HG02678 (cell line): ENCODE results near the gene MRPL23.

ENCODE experiments used
- ATAC-seq: cut with Tn5 transposase; IDR thresholded peaks from one replicate; pipeline ENCODE4 v1.9.1; 2021; ENCODE audit warnings: mild to moderate bottlenecking, moderate library complexity; ENCODE audit not compliant: unreplicated experiment

The MRPL23 gene

DNA sequence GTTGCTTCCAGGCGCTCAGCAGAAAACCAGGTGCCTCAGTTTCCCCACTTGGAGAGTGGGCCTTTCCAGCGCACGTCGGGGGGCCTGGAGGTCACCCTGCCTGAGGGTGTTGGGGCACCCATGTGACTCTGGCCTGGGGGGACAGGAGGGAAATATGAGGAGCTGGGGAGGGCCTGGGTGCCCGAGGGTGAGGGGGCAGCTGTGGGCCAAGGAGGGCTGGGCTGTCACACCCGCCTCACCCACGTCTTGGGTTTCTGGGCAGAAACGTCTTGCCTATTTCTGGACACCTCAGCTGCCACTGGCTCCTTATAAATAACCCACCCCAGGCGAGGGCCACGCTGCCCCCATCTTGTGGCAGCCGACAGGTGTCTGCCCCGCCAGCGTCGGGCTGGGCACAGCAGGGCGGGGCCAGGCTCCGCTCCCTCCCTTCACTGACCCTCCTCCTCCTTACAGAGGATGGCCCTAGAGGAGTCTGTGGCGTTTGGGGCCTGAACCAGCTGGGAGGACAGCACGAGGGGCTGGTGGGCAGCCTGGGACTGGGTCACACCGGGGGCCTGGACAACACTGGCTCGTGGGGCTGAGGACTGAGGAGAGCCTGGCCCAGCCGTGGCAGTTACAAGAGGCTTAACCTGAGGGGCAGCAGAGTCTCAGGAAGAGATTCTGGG lies 26.1 kb upstream of the MRPL23 start:
- ATAC-seq, result no peak

DNA sequence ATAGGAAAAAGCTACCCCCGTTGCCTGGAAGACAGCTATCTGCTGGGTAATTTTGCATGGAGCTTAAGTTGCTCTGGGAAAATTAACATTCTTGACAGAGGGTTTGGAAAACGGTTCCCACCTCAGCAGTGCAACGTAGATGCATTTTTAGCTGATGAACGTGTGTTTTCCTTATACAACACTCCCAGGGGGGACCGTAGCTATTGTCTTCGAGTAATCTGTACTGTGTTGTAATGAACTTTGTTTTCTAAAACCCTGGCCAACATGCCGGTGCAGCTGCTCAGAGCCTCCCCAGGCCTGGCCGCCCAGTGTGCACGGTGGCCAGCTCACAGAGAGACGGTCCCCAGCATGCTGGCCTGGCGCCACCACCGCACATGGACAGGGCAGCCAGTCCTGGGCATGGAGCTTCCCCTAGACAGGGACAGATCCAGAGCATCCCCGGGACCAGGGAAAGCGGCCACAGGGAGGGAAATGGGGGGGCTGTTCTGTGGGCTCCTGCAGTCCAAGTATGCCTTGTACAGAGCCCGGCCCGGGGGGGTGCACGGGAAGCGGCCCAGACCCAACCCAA lies 25.5 kb upstream of the MRPL23 start:
- no peak for ATAC-seq

DNA sequence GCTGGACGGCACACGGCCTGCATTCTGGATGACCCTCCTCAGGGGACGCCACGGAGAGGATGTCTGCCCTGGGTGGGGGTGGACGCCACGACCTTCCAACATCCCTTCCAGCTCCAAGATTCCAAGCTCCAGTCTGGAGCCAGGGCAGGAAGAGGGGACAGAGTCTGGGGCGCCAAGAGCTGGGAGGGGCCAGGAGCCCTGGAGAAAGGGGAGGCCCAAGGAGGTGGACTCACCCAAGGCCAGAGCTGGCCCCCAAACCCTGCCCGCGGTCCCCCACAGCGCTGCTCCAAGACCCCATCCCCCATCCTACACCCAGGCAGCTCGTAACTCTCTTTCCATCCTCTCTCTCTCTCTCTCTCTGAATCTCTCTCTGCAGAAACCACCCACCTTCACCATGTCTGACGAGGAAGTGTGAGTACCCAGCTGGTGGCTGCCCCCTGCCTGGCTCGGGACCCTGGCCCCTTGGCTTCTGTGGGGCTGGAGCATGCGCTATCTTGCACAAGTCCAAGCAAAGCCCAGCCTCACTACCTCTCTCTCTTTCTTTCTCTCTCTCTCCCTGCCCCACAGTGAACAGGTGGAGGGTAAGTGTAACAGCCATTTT lies 24.6 kb upstream of the MRPL23 start:
- no peak for ATAC-seq

DNA sequence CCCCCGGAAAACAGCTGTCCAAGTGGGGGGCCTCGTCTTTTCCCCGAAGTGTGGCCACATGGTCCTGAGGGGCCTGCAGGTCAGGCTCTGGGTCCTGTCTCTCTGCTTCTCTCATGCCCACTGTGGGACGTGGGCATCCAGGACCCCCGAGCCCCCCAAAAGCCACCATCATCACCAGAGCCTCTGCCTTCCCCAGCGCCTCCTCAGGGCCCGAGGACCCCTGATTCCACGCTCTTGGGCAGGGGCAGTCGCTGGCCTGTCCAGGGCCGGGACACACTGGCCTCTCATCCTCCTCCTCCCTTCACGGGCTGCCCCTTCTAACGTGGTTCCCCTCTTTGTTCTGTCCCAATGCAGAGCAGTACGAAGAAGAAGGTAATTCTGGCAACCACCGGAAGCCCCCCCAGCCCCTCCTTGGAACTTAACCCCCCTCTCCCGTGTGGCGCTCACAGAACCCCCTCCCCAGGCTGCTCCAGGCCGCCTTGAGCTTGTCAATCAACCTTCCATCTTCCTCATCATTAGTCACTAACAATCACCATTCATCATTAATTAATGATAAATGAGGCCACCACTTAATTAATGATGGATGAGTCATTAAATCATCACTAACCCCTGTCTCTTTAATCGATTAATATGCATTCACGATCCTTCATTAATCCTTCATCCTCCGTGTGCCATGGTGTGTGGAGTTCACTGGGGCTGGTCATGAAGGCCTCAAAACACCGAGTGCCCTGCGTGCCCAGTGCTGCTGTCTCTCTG lies 23.8 kb upstream of the MRPL23 start:
- no peak for ATAC-seq

DNA sequence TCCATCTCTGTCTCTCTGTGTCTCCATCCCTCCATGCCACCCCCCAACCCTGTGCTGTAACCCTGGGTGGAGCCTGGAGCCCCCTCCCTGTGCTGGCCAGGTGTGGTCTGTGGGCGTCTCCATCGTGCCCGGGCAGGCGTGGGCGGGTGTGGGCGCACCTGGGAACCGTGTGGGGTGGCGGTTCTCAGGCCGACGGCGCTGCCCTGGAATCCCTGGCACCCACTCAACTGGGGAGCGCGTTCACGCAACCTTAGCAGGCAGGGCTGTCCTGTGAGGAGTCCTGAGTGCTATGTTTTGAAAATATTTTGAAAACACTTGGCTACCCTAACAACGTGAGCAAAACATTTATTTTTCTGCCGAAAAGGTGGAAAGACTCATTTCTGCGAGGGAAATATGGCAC lies 23.0 kb upstream of the MRPL23 start:
- no peak for ATAC-seq

DNA sequence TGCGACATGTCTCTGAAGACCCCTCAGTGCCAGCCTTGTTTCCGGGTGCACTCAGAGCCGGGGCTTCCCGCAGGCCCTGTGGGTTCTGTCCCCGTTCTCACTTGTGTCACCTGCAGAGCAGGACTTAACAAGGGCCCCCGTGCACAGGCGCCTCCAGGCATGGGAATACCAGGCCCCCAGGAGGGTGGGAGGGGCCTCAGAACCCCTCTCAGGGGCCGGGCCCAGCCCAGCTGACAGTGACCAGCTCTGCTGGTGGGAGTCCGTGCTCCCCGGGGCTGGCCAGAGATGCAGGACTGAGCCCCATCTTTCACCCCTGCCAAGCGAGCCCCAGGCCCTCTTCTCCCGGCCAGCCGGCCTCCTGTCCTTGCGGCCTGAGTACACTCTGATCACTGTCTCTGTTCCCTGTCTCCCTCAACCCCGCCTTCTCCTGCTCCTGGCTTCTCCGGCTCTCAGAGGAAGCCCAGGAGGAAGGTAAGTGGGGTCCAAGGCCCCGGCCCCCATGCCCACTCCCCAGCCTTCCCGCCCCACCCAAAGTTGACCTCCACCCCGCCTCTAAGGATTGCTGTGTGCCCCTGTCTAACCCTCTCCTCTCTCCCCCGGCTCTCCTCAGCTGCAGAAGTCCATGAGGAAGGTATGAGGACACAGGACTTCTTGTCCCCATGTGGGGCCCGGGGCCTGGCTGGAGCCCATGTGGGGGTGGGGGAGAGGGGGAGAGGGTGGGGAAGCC lies 22.3 kb upstream of the MRPL23 start:
- ATAC-seq, result no peak

DNA sequence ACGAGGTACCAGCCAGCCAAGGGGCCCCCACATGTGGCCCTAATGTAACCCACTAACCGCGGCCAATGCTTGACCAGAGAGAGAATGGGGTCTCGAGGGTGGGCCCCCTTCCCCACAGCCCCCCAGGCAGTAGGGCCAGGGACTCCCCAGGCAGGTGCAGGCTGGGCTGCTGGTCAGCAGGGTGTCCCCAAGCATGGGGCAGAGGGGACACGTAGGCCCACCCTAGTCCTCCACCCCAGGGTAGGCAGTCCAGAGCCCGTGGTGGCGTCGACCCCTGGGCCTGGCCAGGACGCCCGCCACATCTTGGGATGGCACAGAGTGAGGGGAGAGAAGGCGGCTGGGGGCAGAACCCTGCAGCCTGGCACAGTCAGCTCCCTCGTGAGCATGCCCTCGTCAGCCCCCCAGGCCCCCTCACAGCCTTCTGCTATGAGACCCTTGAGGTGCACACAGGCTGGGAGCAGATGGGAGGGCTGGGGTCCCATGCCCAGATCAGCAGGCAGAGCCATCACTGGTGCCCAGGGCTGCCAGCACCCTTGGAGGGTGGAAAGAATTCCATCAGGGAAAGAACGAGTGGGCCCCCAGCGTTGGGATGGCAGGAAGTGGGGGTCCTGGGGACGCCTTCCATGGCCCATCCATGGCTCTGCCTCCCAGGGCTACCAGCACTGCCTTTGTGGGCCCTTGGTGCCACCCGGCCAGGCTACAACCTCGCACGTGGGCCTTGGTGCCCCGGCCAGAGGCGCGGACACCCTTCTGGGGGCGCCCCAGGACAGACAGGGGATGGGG lies 21.6 kb upstream of the MRPL23 start:
- no peak for ATAC-seq

DNA sequence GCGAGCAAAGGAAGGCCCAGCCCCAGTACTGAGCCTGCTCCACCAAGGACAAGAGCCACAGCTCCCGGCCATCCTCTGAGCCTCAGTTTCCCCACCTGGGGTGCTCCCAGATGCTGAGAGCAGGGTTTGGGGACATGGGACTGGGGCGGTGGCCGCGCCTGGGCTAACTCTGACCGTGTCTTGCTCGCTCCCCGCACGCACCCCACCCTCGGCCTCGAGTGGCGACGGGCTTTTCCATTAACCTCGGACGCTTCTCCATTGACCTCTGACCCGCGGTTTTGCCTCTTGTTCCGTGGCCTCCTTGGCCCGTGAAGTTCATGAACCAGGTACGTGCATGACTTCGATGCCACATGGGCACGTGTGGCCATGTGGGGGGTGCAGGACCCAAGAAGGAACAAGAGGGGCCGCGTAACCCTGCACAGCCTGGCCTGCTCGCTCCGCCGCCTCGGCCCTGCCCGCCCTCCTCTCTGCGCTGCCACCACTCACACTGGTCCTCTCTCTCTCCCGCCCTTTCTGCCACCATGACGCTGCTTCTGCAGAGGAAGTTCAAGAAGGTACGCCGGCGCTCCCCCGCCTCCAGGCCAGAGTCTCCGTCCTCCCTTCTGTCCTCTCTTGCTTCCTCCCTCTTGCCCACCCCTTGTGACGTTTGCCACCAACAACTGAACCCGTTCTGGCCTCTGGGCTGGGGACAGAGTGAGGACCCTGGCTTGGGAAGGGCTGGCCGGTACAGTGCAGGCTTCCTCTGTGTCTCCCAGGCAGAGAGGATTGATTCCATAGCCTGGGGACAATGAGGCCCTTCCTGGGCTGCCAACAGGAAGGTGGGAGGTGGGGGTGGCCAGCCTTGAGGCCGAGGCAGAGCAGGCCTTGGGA lies 20.7 kb upstream of the MRPL23 start:
- no peak for ATAC-seq

DNA sequence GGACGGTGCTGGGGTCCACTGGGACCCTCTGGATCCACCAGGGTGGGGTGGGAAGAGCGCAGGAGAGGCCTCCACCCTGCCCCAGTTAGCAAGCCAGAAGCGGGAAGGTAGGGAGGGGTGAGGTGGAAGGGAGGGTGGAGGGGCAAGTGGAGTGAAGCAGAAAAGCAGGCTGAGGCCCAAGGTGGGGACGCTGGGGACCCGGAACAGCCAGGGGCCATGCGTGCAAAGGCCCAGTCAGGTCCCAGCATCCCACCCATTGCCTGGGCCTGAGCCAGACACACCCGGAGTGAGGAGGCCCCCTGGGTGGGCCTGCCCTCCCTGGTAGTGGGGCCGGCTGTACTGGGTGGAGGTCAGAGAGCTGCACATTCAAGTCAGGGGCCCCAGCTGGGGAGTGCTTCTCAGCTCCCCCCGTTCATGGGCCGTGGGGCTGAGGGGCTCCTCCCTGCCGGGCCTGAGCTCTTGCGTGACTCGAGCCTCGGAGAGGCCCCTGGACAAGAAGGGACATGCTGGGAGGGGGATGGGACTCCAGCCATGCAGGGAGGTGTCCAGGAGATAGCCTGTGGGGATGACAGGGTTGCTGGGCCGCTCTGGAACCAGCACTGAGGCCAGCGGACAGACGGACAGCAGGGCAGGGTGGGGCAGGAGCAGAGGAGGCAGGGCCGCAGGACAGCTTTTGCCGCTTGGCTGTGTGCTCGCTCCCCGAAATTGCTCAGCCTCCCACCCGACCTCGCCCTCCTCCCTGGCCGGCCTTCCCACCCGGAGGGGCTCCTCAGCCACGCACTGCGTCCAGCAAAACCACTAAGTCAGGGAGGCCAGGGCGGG lies 19.9 kb upstream of the MRPL23 start:
- ATAC-seq, result no peak

DNA sequence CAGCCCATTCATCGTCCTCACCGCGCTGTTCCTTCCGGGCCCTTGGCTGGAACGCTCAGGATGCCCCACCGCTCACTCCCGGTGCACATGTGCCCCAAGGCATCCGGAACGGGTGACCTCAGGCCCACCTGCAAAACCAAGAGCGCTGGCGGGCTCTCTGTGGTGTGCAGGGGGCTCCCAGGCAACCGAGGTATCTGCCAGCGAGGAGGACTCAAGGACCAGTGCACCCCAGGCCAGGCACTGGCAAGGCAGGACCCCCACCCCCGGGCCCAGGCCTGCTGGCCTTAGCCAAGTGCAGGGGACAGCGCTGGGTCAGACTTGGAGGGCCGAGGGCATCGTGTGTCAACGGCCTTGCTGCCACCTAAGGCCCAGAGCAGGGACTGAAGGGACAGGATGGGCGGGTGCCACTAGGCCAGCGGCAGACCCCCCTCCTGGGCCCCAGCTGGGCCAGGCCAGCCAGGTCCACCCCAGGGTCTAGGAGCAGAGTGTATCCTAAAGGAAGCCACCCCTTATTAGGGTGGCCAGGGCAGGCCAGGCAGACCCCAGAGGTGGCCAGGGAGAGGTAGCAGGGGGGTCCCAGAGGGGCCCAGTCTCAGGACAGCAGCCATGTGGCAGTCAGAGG lies 19.2 kb upstream of the MRPL23 start:
- ATAC-seq, result no peak

DNA sequence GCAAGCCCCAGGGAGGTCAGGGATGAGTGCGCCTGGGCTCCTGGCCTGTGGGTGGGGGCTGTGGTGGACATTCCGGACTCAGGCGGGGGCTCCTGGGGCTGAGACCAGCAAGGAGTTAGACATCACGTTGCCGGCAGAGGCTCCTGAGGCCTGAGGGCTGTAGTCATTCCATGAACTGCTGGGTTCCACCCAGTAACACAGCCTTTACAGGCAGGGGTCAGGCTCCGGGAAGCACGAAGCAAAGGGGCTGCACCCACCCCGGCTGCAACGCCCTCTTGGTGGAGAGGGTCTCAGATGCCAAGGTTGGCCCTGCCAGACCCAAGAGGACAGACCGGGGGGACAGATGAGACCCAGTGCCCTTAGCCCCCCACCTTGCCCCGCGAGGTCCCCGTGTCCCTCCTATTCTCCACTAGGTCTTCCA lies 18.7 kb upstream of the MRPL23 start:
- no peak for ATAC-seq

DNA sequence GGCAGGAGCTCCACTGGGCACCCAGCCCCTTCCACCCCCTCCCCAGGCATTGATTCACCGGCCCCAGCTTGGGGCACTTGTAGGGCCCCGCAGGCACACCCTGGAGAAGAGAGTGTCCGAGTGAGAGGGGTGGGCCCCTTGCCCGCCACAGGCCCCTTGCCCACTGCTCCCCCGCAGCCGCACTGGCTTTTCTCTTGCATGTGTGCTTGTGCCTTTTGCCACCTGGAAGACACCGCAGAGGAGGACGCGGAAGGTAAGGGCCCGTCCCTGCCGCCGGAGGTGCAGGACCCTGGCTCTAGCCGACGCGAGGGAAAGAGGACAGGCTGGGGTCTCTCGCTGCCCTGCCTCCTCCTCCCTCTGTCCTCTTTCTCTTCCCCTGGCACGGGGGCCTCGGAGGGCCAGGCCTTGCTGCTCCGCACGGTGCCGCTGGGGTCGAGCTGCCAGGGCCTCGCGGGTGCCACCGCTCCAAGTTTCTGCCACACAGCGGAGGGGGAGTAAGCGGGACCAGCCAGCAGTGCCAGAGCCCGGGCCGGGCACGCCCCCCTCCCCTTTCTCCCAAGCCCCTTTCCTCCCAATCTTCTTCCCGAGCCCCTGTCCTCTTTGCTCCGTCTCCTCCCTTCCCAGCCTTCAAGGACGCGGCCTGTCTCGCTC lies 18.1 kb upstream of the MRPL23 start:
- ATAC-seq, result no peak

DNA sequence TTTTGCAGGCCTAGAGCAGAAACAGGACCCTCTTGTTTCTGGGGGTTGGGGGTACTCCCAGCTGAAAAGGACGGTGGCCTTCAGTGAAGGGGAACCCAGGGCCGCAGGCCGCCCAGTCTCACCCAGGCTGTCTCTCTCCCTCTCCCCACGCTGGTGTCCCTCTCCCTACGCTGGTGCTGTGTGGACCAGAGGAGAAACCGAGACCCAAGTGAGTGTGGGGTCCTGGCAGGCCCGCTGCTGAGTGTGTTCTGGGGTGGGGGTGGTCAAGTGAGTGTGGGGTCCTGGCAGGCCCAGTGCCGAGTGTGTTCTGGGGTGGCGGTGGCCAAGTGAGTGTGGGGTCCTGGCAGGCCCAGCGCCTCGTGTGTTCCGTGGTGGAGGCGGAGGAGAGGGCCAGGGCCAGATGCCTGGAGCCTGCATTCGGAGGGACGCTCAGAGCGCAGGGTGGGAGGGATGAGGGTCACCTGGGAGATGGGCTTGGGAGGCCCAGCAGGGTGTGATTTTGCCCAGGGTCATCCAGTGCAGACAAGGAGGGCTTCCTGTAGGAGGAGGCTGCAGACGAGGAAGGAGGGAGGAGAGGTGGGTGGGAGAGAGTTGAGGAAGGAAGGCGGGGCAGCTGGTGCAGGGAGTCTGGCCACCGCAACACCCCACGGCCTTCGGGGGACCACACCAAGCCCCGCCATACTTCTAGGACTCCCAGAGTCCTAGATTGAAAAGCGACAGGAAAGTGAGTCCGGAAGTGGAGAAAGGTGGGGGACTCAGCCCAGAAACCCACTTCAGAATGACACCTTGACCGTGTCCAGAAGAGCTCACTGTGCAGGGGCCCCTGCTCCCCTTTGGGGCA lies 17.3 kb upstream of the MRPL23 start:
- no peak for ATAC-seq

DNA sequence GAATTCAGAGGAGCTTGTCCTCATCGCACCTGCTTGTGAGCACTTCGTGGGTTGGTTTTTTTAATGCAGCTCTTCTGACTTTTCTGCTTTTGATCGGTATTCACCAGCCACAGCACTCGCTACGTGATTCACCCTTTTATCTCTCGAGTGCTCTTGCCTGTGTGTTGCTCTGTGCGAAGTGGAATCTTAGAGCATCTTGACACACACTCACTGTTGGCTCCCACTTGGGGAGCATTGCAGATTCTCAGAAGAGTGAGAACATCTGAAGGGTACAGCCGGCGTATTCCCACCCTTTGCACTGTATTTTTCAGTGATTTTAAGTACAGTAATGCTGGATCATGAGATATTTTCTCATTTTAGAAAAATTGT lies 16.7 kb upstream of the MRPL23 start:
- ATAC-seq, result no peak

DNA sequence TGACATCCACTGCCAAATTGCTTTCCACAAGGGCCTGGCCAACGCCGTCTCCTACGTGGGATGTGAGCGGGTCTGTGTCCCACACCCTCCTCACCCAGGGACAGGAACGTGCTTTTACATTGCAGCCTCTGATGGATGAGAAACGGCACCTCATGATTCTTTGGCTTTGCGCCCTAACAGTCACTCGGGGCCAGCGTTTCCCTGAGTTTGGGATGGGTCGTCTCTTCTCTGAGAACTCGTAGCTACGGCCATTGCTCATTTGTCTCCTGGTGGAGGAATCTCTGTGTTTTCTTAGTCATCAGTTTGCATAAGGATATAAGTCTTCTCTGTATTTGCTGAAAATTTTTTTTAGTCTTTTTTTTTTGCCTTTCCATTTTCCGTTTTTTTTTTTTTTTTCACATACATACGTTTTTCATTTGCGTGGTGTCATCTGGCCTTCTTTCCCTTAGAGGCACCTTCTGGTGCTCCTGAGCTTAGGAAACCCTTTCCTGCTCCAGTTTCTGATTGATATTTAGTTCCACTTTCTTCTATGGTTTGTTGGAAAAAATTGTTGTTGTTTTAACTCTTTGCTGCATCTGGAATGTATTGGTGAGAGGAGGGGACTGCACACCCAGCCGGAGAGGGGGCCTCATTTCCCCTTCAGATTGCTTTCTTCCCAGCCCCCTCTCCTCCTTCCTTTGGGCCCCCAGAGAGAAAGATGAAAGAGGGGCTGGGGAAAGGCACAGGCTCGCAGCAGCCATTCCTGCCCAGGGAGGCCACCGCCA lies 15.6 kb upstream of the MRPL23 start:
- ATAC-seq, result no peak

DNA sequence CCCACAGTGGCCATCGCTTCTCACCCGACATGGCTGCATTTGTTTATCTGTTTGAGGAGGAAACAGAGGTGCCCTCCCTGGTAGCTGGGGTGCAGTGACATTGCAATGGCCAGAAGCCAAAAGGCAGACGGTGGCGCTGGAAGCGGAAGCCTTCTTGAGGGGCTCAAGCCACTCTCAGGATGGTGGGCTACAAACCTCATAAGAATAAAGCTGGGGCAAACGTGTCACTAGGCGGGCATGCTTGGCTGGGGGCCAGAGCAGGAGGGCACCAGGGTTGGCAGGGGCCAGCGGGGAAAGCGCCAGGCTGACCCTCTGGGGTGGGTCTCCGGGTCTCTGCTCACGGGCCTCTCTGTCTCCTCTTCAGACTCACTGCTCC lies 15.0 kb upstream of the MRPL23 start:
- no peak for ATAC-seq
